ENCODE measurements around the gene LRP8.

DNA sequence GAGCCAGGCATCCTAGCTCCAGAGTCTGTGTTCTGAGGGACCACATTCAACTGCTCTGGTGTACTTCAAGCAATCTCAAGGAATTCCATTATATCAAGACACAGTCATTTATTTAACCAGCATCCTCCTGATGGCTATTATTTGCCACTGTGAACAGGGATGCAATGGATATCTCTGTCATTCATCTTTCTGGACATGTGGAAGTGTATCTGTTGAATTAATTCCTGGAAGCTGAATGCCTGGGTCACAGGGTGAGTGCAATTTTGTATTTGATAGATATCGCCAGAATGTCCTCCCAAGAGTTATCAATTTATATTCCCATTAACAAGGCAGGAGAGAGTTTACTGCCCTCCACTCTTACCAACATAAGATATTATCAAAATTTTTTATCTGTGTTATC, 24.7 kb upstream of the LRP8 start:
- TF ChIP-seq CTCF (IDR thresholded peaks at IDR 0.05) (no peak), EZH2 (IDR thresholded peaks at IDR 0.05) (no peak)
